GM13976 (cell line): ENCODE data around the gene APOA1.
"Not testable (repeated sequence)": the region's sequence is repeated elsewhere in the genome, so short reads cannot be mapped to it uniquely, and the experiment has no call there.

Experiments
- DNase-seq: peaks from one replicate; pipeline ENCODE4 v3.0.0; 2012; ENCODE audit warnings: low spot score
- in situ Hi-C: fragments of 300-500 bp; cut with MboI; formaldehyde crosslinking; loops from one replicate; pipeline ENCODE4 v1.12.0; 2022; ENCODE audit warnings: low sequenced_read_pairs, mixed read lengths, inconsistent platforms; ENCODE audit not compliant: unreplicated experiment
- TF ChIP-seq, protein P1 (sequence below): IDR thresholded peaks from 2 replicates; pipeline ENCODE4 v1.5.1; 2012; ENCODE audit warnings: borderline replicate concordance, mild to moderate bottlenecking; ENCODE audit not compliant: insufficient read depth; ENCODE audit errors: extremely low read depth, missing control alignments, control extremely low read depth

The APOA1 gene

DNA sequence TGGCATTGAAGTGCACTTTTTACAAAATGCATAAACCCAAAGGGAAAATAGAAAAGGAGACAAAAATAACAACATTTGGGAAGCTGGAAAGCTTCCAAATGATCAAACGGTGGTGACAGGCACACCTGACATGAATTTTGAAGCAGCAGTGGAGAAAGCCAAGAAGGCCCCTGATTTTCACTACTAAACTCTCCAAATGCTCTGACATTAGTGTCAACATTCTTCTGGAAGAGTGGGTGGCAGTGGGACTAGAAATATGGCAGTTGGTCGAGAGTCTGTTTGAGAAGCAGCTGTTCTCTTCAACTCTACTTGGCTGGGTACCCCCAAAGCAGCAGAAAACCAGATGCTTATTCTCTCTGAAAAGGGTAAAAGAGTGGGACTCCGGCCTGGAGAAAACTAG lies 33.4 kb downstream of the APOA1 start:
- TF ChIP-seq, protein P1, sequence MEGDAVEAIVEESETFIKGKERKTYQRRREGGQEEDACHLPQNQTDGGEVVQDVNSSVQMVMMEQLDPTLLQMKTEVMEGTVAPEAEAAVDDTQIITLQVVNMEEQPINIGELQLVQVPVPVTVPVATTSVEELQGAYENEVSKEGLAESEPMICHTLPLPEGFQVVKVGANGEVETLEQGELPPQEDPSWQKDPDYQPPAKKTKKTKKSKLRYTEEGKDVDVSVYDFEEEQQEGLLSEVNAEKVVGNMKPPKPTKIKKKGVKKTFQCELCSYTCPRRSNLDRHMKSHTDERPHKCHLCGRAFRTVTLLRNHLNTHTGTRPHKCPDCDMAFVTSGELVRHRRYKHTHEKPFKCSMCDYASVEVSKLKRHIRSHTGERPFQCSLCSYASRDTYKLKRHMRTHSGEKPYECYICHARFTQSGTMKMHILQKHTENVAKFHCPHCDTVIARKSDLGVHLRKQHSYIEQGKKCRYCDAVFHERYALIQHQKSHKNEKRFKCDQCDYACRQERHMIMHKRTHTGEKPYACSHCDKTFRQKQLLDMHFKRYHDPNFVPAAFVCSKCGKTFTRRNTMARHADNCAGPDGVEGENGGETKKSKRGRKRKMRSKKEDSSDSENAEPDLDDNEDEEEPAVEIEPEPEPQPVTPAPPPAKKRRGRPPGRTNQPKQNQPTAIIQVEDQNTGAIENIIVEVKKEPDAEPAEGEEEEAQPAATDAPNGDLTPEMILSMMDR = no peak
- DNase-seq = no peak
- in situ Hi-C loops = no loop called here

DNA sequence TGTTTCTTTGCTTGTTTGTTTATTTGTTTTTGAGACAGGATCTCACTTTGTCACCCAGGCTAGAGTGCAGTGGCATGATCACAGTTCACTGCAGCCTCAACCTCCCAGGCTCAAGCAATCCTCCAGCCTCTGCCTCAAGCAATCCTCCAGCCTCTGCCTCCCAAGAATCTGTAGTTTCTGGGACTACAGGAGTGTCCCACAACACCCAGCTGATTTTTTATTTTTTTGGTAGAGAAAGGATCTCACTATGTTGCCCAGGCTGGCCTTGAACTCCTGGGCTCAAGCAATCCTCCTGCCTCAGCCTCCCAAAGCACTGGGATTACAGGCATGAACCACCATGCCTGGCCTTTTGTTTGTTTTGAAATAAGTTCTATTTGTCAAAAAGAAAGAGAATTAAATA lies 35.8 kb downstream of the APOA1 start:
- in situ Hi-C loops, DNase-seq: not testable (repeated sequence)

DNA sequence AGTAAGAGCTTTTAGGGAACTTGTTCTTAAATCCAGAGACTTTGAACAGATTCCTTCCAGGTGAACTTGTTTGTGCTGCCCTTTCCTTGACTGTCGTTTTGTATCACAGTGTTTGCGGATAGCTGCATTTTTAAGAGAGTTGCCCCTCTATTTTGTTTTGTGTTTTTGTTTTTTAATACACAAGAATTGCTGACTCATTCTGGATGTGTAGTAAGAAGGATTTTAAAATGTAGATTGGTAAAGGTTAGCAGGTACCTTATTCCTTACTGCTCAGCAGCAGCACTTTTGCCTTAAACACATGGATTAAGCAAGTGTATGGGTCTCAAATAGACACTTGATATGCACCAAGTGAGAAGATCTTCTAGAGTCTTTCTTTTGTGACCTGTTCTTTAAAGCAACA lies 36.8 kb downstream of the APOA1 start:
- TF ChIP-seq, protein P1 = no peak
- no peak for DNase-seq
- in situ Hi-C loops = no loop called here

DNA sequence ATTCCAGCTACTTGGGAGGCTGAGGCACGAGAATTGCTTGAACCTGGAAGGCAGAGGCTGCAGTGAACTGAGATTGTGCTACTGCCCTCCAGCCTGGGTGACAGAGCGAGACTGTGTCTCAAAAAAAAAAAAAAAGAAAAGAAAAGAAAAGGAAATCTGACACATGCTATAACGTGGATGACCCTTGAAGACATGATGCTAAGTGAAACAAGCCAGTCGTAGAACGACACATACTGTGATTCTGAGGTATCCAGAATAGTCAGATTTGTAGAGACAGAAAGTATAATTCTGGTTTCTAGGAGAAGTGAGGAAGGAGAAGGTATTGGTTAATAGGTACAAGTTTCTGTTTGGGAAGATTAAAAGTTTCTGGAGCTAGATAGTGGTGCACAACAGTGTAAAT lies 39.1 kb downstream of the APOA1 start:
- TF ChIP-seq, protein P1 = no peak
- no peak for DNase-seq
- in situ Hi-C loops = loop anchor here (25.0 kb wide), 1 partner anchor 314 kb away; no protein-coding TSS in a partner anchor

DNA sequence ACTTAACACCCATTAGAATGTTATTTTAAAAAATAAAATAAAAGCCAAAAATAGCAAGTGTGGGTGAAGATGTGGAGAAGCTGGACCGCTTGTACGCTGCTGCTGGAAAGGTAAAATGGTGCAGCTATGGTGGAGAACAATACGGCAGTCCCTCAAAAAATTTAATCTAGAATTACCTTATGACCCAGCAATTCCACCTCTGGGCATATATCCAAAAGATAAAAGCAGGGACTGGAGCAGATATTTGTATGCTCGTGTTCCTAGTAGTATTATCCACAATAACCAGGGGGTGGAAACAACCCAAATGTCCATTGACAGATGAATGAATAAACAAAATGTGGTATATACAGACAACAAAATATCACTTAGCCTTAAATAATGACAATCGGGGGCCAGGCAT lies 39.6 kb downstream of the APOA1 start:
- TF ChIP-seq, protein P1 = no peak
- DNase-seq = no peak
- in situ Hi-C loops = loop anchor here (25.0 kb wide), 1 partner anchor 314 kb away; no protein-coding TSS in a partner anchor

DNA sequence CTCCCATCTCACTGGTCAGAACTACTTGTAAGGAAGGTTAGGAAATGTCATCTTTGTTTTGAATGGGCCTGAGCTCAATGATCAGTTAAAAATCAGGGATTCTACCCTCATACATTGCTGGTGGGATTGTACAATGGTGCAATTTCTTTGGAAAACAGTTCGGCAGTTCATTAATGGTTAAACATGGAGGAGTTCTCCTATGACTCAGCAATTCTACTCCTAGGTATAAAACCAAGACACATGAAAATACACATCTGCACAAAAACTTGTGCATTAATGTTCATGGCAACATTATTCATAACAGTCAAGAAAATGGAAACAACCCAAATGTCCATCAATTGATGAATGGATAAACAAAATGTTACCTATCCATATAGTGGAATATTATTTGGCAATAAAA lies 40.9 kb downstream of the APOA1 start:
- DNase-seq = no peak
- TF ChIP-seq, protein P1 = no peak
- in situ Hi-C loops = loop anchor here (25.0 kb wide), 1 partner anchor 316 kb away; no protein-coding TSS in a partner anchor

DNA sequence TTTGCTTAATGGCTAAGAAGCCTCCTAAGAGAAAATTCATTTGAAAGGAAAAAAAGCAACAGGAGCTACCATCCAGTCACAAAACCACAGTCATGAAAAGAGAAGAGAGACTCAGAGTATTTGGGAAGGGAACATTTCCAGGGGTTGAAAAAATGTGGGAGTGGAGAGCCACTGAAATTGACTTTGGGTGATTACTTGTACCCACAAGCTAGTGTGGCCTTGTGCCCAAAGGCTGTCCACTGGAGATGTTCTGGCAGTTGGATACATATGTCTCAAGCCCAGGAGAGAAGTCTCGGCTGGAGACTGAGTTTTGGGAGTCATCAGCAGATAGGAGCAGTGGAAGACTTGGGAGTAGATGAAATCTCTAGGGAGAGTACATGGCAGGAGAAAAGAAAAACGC lies 42.6 kb downstream of the APOA1 start:
- DNase-seq = no peak
- in situ Hi-C loops = loop anchor here (25.0 kb wide), 1 partner anchor 317 kb away; no protein-coding TSS in a partner anchor
- TF ChIP-seq, protein P1 = no peak
